Measurements from ENCODE around the gene NEIL1. TPM values are rescaled to one million over a fixed set of nuclear protein-coding genes. Genes with fewer than 3 reads are reported as not detected.

NEIL1 gene
- total and polyA plus RNA-seq, 2 of the 8 experiments (the other 6 are each of a cell fraction or from before 2014, with no cell fraction given), result 10.4 to 10.9 TPM

DNA sequence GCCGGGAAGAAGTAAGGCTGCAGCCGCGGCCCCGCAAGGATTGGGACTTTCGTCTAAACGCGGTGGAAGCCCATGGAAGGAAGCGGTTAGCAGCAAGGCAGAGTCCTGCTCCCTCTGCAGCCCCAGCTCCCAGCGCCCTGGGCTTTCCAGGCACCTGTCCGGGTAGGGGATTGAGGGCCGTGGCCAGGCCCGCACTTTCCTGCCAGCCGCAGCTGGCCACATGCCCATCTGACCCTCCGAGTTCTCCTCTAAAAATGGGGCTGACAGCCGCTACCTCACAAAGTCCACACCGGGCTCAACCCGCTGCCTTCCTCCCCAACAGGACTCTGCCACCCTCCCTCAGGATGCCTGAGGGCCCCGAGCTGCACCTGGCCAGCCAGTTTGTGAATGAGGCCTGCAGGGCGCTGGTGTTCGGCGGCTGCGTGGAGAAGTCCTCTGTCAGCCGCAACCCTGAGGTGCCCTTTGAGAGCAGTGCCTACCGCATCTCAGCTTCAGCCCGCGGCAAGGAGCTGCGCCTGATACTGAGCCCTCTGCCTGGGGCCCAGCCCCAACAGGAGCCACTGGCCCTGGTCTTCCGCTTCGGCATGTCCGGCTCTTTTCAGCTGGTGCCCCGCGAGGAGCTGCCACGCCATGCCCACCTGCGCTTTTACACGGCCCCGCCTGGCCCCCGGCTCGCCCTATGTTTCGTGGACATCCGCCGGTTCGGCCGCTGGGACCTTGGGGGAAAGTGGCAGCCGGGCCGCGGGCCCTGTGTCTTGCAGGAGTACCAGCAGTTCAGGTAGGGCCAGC is 1.9 kb downstream of the NEIL1 start:
- Histone ChIP-seq H3K27me3 (replicated peaks in 1 of 4; ENCODE audit: control insufficient read depth in 3 of 4, extremely low read depth in 1 of 4, insufficient read depth in 3 of 4, low read length in 3 of 4) (peaks cover 0 to 31% (median 16%) of the 10 kb centered on the region in 4 experiments; a peak in 5 of 7 replicates), H3K23ac (ENCODE audit: insufficient read length) (no peak overlapping the region), H3K27ac (ENCODE audit: low read depth, low read length) (no peak overlapping the region), H4K91ac (replicated peaks; ENCODE audit: insufficient read length, low read length) (peak overlapping the region; percentile 74), H2BK120ac (replicated peaks; ENCODE audit: low read depth, low read length) (no peak overlapping the region), H3K4ac (replicated peaks; ENCODE audit: insufficient read length, low read depth, low read length) (no peak overlapping the region), H3K4me3 (ENCODE audit: extremely low read depth in 1 of 4, insufficient read depth in 2 of 4, low read depth in 3 of 4, low read length in 4 of 4) (peak overlapping the region; percentile 63 to 87 (median 76)), H3K14ac (ENCODE audit: insufficient read length) (no peak overlapping the region), H3K79me2 (ENCODE audit: control insufficient read depth in 1 of 2, insufficient read depth in 2 of 2, low read length in 2 of 2) (no peaks in the 10 kb centered on the region), H2BK20ac (ENCODE audit: low read length) (no peak overlapping the region), H3K23me2 (ENCODE audit: low read depth, low read length) (peaks cover 17% of the 10 kb centered on the region), H3K36me3 (ENCODE audit: control insufficient read depth in 2 of 4, insufficient read depth in 4 of 4, low read length in 3 of 4) (no peaks in the 10 kb centered on the region), H4K8ac (ENCODE audit: extremely low read depth, insufficient read depth, low read length) (no peak overlapping the region; the same call in 1 of the 2 replicates), H3K56ac (replicated peaks; ENCODE audit: insufficient read length, low read depth, low read length) (peak overlapping the region; percentile 30), H3K79me1 (ENCODE audit: low read depth, low read length) (no peaks in the 10 kb centered on the region; the same call in 1 of the 2 replicates), H2AK5ac (ENCODE audit: low read depth, low read length) (no peak overlapping the region), H4K5ac (ENCODE audit: insufficient read length, low read depth, low read length) (no peak overlapping the region), H2BK5ac (ENCODE audit: low read depth, low read length) (no peak overlapping the region), H3K9ac (replicated peaks in 1 of 4; ENCODE audit: extremely low read depth in 1 of 4, low read depth in 3 of 4, low read length in 3 of 4) (peak overlapping the region in 2 of 4 experiments; percentile 3 to 8; a peak in 2 of 7 replicates), H3K4me2 (ENCODE audit: insufficient read depth in 1 of 2, low read depth in 2 of 2, low read length in 2 of 2) (peak overlapping the region; percentile 84 to 85), H3K4me1 (replicated peaks in 1 of 4; ENCODE audit: control insufficient read depth in 3 of 4, insufficient read depth in 4 of 4, low read length in 3 of 4) (peaks cover 0 to 9% (median 5%) of the 10 kb centered on the region in 4 experiments; a peak in 4 of 7 replicates), H2BK12ac (ENCODE audit: low read depth, low read length) (no peak overlapping the region), H2BK15ac (ENCODE audit: low read length) (no peak overlapping the region; the same call in 1 of the 2 replicates), H2AFZ (ENCODE audit: low read length) (0 out of 2 replicates have a peak overlapping the region, but pooled peaks have one; percentile 7), H3K18ac (ENCODE audit: extremely low read depth, low read length) (peak overlapping the region; percentile 60), H4K20me1 (replicated peaks in 1 of 2; ENCODE audit: control insufficient read depth in 1 of 2, insufficient read depth in 2 of 2, low read length in 2 of 2) (peaks cover 0 to 7% of the 10 kb centered on the region in 2 experiments), H3K9me3 (ENCODE audit: insufficient read depth in 2 of 2, low read depth in 1 of 2, low read length in 1 of 2) (no peaks in the 10 kb centered on the region)
- 41% methylated on average over 40 of the region's 46 CpGs; no CpG with 5 or more reads in 1 of the 2 experiments for WGBS, 2 experiments (ENCODE audit: extremely low coverage in 1 of 2, insufficient coverage in 1 of 2, insufficient read length in 1 of 2, insufficient replicate concordance in 2 of 2, low coverage in 1 of 2, low lambda C conversion rate in 2 of 2, missing lambda C conversion rate in 1 of 2)
- ChIA-PET POLR2A (ENCODE audit: partially characterized antibody) (interaction anchor here (0.6 to 8.2 kb wide), 6 partner anchors 8 to 204 kb away, joined by 3 to 69 read pairs (median 10); partner anchors contain the start of genes COMMD4 and MAN2C1), CTCF (ENCODE audit: partially characterized antibody) (interaction anchor here (1.1 to 1.6 kb wide), 2 partner anchors 12 to 20 kb away, joined by 3 to 6 read pairs; partner anchors contain the start of gene MAN2C1)
- FAIRE-seq, result no peak
- peak in 1 of 2 experiments; percentile 66 for DNase-seq (ENCODE audit: low read depth in 1 of 2, low spot score in 2 of 2)
